Ecto neural progenitor cell (in vitro differentiated cells): ENCODE results near the gene ZNF396.

Experiments
- DNase-seq: peaks from one replicate; pipeline ENCODE4 v3.0.0-alpha.2; 2018; ENCODE audit warnings: low spot score

Gene ZNF396

GRCh38 chr18:35335866-35336265 lies 41.3 kb downstream of the ZNF396 start:
- no peak for DNase-seq

- DNase-seq: no peak
Measured at GRCh38 chr18:35334821-35335220, 42.3 kb downstream of the ZNF396 start.

- DNase-seq: no peak
Measured at GRCh38 chr18:35334212-35334611, 42.9 kb downstream of the ZNF396 start.

GRCh38 chr18:35331367-35332087 lies 45.6 kb downstream of the ZNF396 start:
- no peak for DNase-seq

- no peak for DNase-seq
Measured at GRCh38 chr18:35328868-35329267, 48.3 kb downstream of the ZNF396 start.

GRCh38 chr18:35326695-35327387 lies 50.3 kb downstream of the ZNF396 start:
- DNase-seq: no peak

GRCh38 chr18:35324926-35325655 lies 52.0 kb downstream of the ZNF396 start:
- no peak for DNase-seq

GRCh38 chr18:35322486-35323458 lies 54.4 kb downstream of the ZNF396 start:
- no peak for DNase-seq
